Thoracic aorta (tissue), 2 donors: ENCODE measurements around the gene SLC49A4. TPM values are rescaled to one million over a fixed set of nuclear protein-coding genes. Genes with fewer than 3 reads are reported as not detected.

Experiments
- ATAC-seq: fragments of 150-250 bp; one replicate; pipeline ENCODE4 v1.8.0; 2017; ENCODE audit warnings: low read depth; ENCODE audit not compliant: insufficient number of reproducible peaks, low FRiP score
- DNase-seq: peaks from one replicate; pipeline ENCODE4 v3.0.0-alpha.2; 2020; ENCODE audit warnings: low spot score
- H3K27ac ChIP-seq, 2 donors: fragments of 200-600 bp; sonication (generic); 1 replicate in 1 of 2; 2 replicates in 1 of 2; pipeline ENCODE4 v1.5.1; 2016; ENCODE audit warnings: mild to moderate bottlenecking in 2 of 2, moderate library complexity in 2 of 2
- H3K27me3 ChIP-seq: fragments of 200-600 bp; sonication (generic); replicated peaks from 2 replicates; pipeline ENCODE4 v1.6.0; 2016; ENCODE audit warnings: mild to moderate bottlenecking; ENCODE audit not compliant: insufficient read depth
- H3K36me3 ChIP-seq: fragments of 200-600 bp; sonication (generic); one replicate; pipeline ENCODE4 v1.5.1; 2016
- H3K4me1 ChIP-seq, 2 donors: fragments of 200-600 bp; sonication (generic); 1 replicate in 1 of 2; 2 replicates in 1 of 2; pipeline versions ENCODE4 v1.5.1 to v1.6.0; 2016; ENCODE audit warnings: low read depth in 2 of 2, mild to moderate bottlenecking in 1 of 2; ENCODE audit not compliant: control insufficient read depth in 1 of 2
- H3K4me3 ChIP-seq: fragments of 200-600 bp; sonication (generic); 2 replicates; pipeline ENCODE4 v1.5.1; 2016; ENCODE audit warnings: mild to moderate bottlenecking
- H3K9me3 ChIP-seq: fragments of 200-600 bp; sonication (generic); 2 replicates; pipeline ENCODE4 v1.5.1; 2016
- total RNA-seq, 2 donors: library from RNA; depleted of rRNA; stranded (reverse); fragments of >200 nt; gene quantifications; one replicate each; pipeline versions ENCODE4 v1.1.0 to v1.2.3, GENCODE V29; 2016
- TF ChIP-seq, protein P1 (sequence below): fragments of 200-600 bp; sonication (generic); IDR thresholded peaks from one replicate; pipeline ENCODE4 v1.5.1; 2019; ENCODE audit warnings: antibody characterized with exemption

SLC49A4 gene
- total RNA-seq, 2 donors from 2014 or later: 17.4 to 20.0 TPM

DNA sequence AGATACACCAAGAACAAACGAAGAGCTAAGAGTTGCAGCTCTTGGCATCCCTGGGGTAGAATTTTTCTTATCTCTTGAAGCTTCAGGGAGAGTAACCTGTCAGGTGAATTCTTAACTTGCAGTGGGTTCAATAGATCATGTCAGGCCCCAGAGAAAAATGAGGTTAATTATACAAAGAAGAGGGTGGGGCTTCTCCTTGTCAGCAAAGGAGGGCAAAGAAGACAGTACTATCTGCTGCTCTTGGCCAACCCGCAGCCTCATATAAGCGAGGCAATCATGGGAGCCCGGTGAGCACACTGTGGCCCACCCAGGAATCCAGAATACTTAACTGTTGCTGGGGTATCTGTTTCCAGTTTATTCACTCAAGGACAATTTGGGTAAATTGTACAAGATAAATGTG lies 122.5 kb downstream of the SLC49A4 start:
- no peak overlapping the region for H3K4me3 ChIP-seq
- no peaks in the 10 kb centered on the region for H3K36me3 ChIP-seq
- no peak overlapping the region for H3K27ac ChIP-seq
- H3K4me1 ChIP-seq: peaks cover 0 to 12% of the 10 kb centered on the region in 2 donors
- ATAC-seq (no peak), DNase-seq (no peak)
- H3K9me3 ChIP-seq: no peaks in the 10 kb centered on the region
- TF ChIP-seq, protein P1, sequence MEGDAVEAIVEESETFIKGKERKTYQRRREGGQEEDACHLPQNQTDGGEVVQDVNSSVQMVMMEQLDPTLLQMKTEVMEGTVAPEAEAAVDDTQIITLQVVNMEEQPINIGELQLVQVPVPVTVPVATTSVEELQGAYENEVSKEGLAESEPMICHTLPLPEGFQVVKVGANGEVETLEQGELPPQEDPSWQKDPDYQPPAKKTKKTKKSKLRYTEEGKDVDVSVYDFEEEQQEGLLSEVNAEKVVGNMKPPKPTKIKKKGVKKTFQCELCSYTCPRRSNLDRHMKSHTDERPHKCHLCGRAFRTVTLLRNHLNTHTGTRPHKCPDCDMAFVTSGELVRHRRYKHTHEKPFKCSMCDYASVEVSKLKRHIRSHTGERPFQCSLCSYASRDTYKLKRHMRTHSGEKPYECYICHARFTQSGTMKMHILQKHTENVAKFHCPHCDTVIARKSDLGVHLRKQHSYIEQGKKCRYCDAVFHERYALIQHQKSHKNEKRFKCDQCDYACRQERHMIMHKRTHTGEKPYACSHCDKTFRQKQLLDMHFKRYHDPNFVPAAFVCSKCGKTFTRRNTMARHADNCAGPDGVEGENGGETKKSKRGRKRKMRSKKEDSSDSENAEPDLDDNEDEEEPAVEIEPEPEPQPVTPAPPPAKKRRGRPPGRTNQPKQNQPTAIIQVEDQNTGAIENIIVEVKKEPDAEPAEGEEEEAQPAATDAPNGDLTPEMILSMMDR: no peak
- H3K27me3 ChIP-seq: no peaks in the 10 kb centered on the region

DNA sequence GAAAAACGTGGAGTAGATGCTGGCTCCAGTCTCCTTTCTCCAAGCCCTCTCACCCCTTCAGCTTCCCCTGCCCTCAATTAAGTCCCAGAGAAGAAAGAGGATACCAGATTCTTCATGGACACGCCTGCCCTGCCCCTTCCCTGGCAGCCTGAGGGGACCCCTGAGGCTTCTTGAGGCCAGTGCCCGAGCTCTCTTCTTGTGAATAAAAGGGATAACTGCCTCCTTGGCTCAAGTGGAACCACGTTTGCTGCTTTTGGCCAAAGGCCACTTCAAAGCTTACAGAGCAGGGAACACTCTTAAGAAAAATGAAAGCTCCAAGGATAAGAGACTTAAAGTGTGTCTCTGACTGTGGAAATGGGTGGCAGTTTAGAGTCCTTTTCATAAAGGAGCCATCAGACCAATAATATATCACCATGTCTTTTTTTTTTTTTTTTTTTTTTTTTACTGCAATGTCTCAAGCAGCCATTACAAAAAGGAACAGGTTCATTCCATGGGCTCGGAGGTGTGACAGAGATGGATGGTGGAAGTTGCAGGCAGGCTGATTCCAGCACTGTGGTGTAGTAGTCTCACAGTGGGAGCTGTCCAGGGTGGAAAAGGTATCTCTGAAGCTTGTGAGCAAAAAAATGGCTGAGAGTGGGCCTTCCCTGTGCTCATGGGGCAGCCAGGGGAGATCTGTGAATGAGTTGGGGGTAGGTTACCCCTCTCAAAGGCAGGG lies 123.9 kb downstream of the SLC49A4 start:
- ATAC-seq: no peak

DNA sequence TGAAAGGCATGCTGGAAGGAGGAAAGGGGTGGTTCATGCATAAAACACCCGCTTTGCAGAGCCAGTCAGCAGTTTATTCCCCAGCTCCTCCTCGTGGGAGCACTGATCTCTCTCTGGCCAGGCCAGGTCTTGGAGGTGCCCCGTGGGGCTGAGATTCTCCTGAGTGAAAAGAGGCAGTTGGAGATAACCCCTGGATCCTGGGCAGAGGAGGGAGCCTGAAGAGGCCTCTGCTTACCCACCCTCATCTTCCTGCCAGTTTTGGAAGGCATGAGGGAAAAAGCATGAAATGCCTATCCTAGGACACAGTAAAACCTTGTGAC lies 124.4 kb downstream of the SLC49A4 start:
- Histone ChIP-seq H3K27ac (no peak overlapping the region), H3K36me3 (no peaks in the 10 kb centered on the region), H3K4me3 (no peak overlapping the region), H3K27me3 (no peaks in the 10 kb centered on the region), H3K9me3 (no peaks in the 10 kb centered on the region), H3K4me1 (peaks cover 0 to 12% of the 10 kb centered on the region in 2 donors)
- no peak for DNase-seq
- TF ChIP-seq, protein P1: no peak
- no peak for ATAC-seq

More for the DNA sequence above, 123.9 kb downstream of the SLC49A4 start:
- Histone ChIP-seq H3K9me3 (no peaks in the 10 kb centered on the region), H3K4me3 (no peak overlapping the region), H3K36me3 (no peaks in the 10 kb centered on the region), H3K27ac (no peak overlapping the region), H3K4me1 (peaks cover 0 to 12% of the 10 kb centered on the region in 2 donors), H3K27me3 (no peaks in the 10 kb centered on the region)
- DNase-seq: no peak
- TF ChIP-seq, protein P1: no peak

DNA sequence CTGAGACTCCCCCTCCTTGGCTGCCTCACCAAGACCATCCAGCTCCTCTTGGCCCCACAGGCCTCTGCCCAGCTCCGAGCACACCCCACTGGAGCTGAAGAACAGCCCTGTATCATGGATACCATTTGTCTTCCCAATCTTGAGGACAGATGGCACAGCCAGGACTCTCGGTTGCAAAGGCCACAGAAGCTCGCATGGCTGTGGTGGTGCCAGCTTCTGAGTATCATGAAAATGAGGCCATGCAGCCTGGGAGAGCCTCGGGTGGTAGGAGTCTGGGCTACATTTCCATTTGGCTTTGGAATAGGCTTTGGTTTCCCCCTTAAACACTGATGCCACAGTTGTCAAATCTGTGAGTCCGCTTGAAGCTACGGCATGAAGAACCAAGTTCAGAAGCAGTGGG lies 126.1 kb downstream of the SLC49A4 start:
- DNase-seq: no peak
- TF ChIP-seq, protein P1: no peak

DNA sequence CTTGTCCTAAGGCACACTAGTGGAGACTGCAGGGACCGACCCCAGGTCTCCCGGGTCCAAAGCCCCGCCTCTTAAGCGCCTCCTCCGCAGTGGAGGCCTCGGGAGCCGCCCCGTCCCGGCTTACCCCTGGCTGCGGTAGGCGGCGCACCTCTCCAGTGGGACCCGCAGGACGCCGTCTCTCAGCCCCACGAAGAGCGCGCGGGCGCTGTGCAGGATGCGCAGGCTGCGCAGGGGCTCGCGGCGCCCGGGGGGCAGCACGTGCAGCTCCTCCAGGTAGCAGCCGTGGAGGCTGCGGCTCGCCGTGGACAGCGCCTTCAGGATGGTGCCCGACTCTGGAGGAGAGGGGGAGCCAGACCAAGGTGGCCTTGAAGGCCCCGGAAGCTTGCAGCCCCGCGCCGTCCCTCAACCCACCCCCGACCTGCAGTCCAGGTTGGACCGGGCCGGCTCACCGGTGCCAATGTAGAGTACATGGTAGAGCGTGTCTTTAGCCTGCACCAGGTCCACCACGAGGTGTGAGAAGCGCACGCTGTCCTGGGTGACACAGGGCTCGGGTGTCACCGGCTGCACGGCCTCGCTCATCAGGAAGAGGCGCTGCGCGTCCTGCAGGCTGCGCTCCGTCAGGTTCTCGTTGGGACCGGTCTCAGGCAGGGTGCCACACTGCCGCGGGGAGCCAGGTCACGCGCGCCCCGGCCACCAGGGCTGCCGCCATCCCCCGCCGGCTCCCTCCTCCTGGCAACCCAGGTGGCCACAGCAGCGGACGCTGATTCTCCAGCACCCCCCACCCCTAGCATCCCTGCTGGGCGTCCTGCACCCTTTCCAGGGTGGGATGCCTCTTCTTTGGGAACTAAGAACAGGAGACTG lies 127.2 kb downstream of the SLC49A4 start:
- TF ChIP-seq, protein P1: no peak
- Histone ChIP-seq H3K27me3 (no peaks in the 10 kb centered on the region), H3K4me3 (peak overlapping the region; percentile 34), H3K9me3 (no peaks in the 10 kb centered on the region), H3K4me1 (peaks cover 0 to 12% of the 10 kb centered on the region in 2 donors), H3K27ac (no peak overlapping the region), H3K36me3 (no peaks in the 10 kb centered on the region)
- ATAC-seq (no peak), DNase-seq (no peak)

More for the DNA sequence above, 126.1 kb downstream of the SLC49A4 start:
- Histone ChIP-seq H3K4me3 (no peak overlapping the region), H3K27me3 (no peaks in the 10 kb centered on the region), H3K4me1 (peaks cover 0 to 12% of the 10 kb centered on the region in 2 donors), H3K27ac (no peak overlapping the region), H3K36me3 (no peaks in the 10 kb centered on the region), H3K9me3 (no peaks in the 10 kb centered on the region)
- no peak for ATAC-seq
